GM19099 (cell line): ENCODE data around the gene ANKRD13A.

Experiments used
- POLR2A ChIP-seq: IDR thresholded peaks from 3 replicates; pipeline ENCODE4 v1.6.1; 2011; ENCODE audit warnings: low read depth; ENCODE audit not compliant: insufficient read length; ENCODE audit errors: extremely low read depth

The ANKRD13A gene

DNA sequence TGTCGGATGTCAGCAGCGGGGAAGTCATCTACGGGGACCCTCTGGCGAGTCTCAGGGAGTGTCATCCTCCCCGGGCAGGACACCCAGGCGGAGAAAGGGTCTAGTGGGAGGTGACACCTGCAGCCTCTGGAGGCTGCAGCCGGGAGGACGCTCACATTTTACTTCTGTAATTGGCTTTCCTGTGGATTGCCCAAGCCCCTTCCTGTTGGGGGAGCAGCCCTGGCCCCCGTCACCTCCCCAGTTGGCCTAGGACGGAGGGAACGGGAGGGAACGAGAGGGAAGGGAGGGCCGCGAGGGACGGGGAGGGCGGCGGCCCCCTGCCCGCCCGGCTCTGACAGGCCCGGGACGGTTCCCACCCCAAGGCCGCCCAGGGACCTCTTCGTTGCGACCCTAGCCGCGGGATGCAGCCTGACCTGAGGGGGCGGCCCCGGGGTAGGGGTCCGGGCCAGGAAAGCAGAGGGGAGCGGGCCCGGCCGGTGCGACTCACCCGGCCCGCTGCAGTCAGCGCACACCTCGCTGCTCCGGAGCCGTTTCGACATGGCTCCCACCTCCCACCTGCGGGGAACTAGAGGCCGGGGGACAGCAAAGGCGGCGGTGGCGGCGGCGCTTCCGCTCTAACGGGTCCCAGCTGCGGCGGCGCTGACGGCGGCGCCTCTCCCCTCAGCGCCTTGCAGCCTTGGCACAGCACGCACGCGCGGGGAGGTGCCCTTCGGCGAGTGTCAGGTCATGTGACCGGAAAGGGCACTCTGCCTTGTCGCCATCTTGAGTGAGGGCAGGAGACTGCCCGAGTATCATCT lies 3.3 kb upstream of the ANKRD13A start, which contains the start of gene GIT2:
GIT2 (minus strand) TSS at position 683 of the 797 bp plus-strand sequence; CDS start at position 539, 144 bp downstream.
- peak; percentile 90 for TF ChIP-seq POLR2A

DNA sequence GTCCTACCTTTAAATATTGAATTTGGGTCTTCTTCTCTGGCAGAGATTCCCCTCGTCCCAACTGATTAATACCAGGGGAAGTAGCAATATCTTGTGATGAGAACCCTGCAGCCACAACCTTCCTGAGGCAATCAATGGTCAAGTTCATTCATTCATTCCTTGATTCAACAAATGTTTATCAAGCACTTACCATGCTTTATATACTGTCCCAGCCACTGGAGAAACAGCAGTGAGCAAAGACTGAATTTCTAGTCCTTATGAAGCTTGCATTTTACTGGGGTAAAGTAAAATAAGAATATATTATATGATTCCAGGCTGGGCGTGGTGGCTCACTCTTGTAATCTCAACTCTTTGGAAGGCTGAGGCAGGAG lies 2.8 kb upstream of the ANKRD13A start:
- TF ChIP-seq POLR2A: no peak

GRCh38 chr12:109997393-109997792 lies 1.8 kb upstream of the ANKRD13A start:
- no peak for TF ChIP-seq POLR2A

- peak; percentile 40 for TF ChIP-seq POLR2A
Measured at GRCh38 chr12:109998241-109998903, 858 bp upstream of the ANKRD13A start.

- TF ChIP-seq POLR2A: no peak
Measured at GRCh38 chr12:109999649-109999971, 380 bp downstream of the ANKRD13A start.

DNA sequence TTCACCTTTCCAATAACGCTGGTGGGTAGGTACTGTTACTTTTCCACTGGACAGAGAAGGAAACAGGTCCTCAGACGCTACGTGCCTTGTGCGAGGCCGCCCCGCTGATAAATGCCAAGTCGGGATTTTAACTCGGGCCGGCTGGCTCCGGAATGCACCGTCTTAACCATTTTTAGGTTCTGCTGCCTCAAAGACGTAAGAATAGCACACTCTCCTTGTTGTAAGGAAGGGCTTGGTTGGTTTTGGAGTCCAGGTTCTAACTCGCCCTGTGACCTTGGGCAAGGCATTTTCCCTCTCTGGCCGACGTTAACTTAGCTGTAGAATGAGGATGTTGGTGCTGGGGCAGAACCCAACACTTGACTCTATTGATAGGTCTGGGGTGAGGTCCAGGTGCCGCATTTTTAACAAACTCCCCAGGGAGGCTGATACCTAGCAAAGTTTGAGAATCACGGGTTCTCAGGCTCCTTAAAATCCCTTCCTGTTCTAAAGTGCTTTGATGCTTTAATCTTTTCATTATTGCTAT lies 814 bp downstream of the ANKRD13A start:
- no peak for TF ChIP-seq POLR2A

DNA sequence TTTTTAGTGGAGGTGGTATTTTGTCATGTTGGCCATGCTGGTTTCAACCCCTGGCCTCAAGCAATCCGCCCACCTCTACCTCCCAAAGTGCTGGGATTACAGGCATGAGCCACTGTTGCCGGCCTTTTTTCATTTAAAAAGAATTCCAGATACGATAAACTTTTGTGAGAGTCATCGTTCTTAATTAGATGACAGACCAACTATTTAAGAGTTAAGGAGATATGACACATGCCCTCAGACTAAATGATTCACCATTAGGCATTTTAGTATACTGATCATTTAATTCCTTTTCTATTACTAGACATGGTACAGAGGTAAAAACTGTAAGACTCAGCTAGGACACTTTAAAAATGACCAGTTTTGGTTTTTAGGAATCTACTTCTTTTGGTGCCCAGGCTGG lies 2.4 kb downstream of the ANKRD13A start:
- TF ChIP-seq POLR2A: no peak

DNA sequence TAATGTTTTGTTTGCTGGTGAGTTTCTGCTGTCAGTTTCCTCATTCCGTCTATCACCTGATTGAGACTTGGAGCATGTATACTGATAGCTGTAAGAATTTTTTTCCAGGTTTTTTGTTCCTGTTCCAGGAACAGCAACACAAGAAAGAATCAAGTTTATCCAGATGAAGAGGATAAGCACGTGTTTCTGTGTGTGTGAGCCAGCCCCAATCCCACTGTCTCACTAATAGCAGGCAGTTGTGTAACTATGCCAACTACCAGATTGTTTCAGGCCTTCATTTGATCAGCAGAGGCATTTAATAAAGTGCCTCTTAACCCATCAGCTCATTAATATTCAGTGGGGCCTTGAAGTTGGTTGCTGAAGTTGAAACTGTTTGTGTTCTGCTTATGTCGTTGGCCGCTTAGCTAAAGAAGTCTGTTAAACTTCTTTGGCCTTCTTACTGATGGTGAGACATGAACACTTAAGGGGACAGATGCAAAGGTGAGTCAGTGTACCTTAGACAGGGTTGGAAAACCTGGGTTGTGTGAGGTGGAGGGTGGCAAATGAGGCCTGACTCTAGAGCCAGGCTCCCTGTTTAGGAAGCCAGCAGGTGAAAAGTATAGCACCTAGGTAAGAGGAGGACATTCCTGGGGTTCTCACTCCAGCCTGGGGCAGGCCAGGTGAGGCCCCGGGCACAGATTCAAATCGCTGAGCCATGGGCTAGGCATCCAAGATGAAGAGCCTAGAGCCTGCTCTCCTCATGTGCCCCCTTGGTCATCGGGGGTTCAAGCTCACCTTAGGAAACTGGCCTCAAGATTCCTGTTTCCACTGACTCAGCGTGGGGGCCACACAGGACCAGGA lies 3.7 kb downstream of the ANKRD13A start:
- TF ChIP-seq POLR2A: no peak

- no peak for TF ChIP-seq POLR2A
Measured at GRCh38 chr12:110004598-110004997, 5.4 kb downstream of the ANKRD13A start.

- no peak for TF ChIP-seq POLR2A
Measured at GRCh38 chr12:110005319-110005973, 6.2 kb downstream of the ANKRD13A start.

DNA sequence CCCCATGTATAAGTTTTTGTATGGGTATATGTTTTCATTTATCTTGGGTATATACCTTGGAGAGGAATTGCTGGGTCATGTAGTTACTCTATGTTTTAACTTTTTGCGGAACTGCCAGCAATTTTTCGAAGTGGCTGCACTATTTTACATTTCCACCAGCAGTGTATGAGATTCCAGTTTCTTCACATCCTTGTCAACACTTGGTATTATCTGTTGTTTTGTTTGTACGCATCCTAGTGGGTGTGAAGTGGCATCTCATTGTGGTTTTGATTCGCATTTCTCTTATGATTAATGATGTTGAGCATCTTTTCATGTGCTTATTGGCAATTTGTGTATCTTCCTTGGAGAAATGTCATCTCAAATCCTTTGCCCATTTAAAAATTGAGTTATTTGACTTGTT lies 6.9 kb downstream of the ANKRD13A start:
- no peak for TF ChIP-seq POLR2A

DNA sequence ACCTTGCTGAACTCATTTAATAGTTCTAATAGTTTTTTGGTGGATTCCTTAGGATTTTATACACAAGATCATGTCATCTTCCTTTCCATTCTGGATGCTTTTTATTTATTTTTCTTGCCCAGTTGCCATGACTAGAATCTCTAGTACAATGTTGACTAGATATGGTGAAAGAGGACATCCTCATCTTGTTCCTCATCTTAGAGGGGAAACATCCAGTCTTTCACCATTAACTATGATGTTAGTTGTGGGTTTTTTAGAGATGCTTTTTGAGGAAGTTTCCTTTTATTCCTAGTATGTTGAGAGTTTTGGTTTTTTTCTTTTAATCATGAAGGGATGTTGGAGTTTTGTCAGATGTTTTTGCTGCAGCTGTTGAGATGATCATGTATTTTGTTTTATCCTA lies 8.7 kb downstream of the ANKRD13A start:
- no peak for TF ChIP-seq POLR2A

DNA sequence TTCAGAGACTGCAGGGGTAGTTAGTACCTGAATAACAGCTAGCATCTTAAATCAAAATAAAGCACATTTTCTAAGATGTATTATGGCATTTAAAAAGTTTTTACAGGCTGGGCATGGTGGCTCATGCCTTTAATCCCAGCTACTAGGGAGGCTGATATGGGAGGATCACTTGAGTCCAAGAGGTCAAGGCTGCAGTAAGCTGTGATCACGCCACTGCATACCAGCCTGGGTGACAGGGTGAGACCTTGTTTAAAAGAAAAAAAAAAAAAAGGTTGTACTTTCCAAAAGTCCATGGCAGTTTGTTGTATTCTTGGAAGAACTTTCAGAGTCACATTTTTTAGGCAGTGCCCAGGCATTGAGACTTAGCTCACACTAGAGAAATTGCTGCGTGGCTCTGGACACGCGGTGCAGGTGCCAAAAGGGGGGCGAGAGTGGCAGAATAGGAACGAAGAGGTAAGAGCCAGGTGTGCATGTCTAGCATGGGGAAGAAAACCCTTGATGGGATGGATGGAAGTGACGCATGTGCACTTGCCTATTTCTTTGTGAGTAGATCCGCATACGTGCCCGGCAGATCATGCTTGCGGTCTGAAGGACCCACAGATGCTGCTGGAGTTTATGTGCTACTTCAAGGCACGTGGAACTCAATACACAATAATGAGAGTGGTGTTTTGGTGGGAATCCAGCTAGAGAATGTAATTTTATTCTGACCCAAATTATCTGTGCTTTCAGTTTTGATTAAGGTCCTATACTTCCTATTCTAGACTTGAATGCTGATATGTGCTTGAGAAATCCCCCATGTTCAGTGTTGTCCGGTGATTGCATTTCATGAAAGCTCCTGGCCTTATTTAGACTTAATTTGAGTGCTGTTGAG lies 11.9 kb downstream of the ANKRD13A start:
- TF ChIP-seq POLR2A: peak; percentile 54

DNA sequence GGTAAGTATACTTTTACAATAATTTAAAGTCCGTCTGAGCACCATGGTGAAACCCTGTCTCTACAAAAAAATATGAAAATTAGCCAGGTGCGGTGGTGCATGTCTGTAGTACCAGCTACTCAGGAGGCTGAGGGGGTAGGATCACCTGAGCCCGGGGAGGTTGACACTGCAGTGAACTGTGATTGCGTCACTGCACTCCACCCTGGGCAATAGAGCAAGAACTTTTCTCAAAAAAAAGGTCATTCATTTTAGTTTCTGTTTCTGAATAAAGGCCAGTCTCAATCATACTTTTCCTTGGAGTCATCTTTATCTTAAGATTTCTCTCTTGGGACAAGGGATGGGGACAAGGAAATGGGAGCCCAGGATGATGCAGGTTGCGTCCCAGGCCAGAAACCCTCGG lies 12.9 kb downstream of the ANKRD13A start:
- no peak for TF ChIP-seq POLR2A
